GM10266 (cell line): ENCODE results near the gene HNRNPM.
"Not testable (repeated sequence)": the region's sequence is repeated elsewhere in the genome, so short reads cannot be mapped to it uniquely, and the experiment has no call there.

Source experiments
- DNase-seq: peaks from one replicate; pipeline ENCODE4 v3.0.0; 2012; ENCODE audit errors: extremely low spot score
- TF ChIP-seq, protein P1 (sequence below): IDR thresholded peaks from 2 replicates; pipeline ENCODE4 v1.5.1; 2012; ENCODE audit warnings: mild to moderate bottlenecking, low read depth; ENCODE audit not compliant: control insufficient read depth, insufficient read depth; ENCODE audit errors: missing control alignments

Gene HNRNPM

GRCh38 chr19:8512115-8512967 is 67.6 kb downstream of the HNRNPM start:
- peak; percentile 61 for DNase-seq
- TF ChIP-seq, protein P1, sequence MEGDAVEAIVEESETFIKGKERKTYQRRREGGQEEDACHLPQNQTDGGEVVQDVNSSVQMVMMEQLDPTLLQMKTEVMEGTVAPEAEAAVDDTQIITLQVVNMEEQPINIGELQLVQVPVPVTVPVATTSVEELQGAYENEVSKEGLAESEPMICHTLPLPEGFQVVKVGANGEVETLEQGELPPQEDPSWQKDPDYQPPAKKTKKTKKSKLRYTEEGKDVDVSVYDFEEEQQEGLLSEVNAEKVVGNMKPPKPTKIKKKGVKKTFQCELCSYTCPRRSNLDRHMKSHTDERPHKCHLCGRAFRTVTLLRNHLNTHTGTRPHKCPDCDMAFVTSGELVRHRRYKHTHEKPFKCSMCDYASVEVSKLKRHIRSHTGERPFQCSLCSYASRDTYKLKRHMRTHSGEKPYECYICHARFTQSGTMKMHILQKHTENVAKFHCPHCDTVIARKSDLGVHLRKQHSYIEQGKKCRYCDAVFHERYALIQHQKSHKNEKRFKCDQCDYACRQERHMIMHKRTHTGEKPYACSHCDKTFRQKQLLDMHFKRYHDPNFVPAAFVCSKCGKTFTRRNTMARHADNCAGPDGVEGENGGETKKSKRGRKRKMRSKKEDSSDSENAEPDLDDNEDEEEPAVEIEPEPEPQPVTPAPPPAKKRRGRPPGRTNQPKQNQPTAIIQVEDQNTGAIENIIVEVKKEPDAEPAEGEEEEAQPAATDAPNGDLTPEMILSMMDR, result no peak

DNA sequence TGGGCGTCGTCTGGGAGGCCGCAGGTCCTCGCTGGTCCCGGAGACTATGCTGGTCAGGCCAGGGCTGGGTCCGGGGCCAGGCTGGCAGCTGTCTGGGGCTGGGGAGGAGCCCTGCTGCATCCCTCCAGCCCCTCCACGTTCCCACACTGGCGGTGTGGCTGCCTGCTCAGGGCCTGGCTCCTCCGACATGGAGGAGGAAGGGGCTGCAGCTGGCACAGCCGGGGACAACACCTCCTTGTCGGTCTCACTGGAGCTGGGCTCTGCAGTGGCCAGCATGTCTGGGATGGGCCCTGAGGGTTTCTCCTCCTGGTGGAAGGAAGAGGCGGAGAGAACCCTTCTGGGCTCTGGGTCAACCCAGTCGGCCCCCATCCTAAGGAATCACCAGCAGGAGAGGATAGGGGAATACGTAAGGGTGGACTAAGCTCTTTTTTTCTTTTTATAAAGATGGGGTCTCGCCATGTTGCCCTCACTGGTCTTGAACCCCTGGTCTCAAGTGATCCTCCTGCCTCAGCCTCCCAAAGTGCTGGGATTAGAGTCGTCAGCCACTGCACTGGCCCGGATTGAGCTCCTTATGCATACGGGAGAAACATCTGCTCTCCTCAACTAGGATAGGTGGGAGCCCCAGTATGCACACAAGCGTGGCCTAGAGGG is 68.4 kb downstream of the HNRNPM start:
- DNase-seq, result no peak
- TF ChIP-seq, protein P1, result no peak

DNA sequence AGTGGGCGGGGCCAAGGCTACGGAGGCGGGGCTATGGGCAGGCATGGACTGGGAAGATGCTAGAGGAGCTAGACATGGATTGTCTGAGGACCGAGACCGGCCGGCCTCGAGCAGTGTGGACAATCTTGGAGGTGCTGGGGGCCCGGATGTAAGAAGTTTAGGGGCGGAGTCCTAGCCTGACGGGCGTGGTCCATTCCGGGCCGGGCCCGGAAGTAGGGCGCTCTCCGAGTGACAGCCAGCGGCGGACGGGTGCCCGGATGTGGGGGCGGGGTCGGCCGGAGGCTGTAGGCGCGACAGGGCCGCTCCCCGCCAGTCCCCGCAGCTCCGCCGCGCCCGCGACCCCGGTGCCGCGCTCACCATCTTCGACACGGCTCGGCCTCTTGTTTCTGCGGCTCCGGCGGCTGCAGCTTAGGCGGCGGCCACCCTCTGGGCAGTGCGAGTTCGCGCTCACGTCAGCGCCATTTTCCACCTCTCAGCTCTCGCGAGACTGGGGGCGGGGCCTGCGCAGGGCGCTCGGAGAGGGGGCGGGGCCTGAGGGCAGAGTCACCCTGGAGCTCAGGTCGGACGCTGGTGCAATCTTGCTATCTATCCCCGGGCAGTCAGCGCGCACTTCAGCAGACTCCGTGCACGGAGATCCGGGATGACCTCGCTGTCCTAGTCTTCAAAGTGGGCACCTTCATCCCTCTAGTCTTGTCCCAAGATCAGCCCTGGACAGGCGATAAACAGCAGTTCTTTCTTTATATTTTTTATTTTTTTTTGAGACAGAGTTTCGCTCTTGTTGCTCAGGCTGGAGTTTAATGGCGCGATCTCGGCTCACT is 69.1 kb downstream of the HNRNPM start, which contains the start of gene ZNF414:
Gene ZNF414, minus strand, starts transcription at position 481 of the 818 bp plus-strand sequence. Its CDS starts 121 bp downstream, at position 360.
- DNase-seq, result peak; percentile 100
- TF ChIP-seq, protein P1, result no peak

GRCh38 chr19:8514505-8515009 is 69.8 kb downstream of the HNRNPM start:
- not testable (repeated sequence) for DNase-seq

DNA sequence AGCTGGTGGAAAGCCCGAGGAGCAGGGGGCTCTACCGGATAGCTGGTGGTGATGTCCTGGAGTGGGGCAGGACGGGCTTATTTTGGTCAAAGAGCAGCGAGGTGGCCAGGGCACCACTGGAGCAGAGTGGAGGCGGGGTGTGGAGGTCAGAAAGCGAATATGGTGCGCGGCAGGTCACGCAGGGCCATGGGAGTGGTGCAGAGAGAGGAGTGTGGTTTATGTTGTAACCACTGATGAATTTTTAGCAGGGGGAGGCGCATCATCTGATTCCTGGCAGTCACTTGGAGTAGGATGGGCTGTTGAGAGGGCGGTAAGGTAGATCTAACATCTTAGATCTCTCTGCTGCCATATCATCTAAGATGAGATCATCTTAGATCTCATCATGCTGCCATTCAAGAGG is 70.5 kb downstream of the HNRNPM start:
- TF ChIP-seq, protein P1, result no peak
- no peak for DNase-seq

- DNase-seq, result no peak
- TF ChIP-seq, protein P1, result no peak
Observed at GRCh38 chr19:8517551-8518442, 73.0 kb downstream of the HNRNPM start.
